GM19324 (cell line): ENCODE measurements around the gene RIMKLB.
A peak's percentile ranks its signal among the peaks of the same experiment; 100 is the strongest.

Source experiments
- ATAC-seq: cut with Tn5 transposase; IDR thresholded peaks from one replicate; pipeline ENCODE4 v1.9.1; 2021; ENCODE audit warnings: mild to moderate bottlenecking, moderate library complexity; ENCODE audit not compliant: unreplicated experiment, low FRiP score

RIMKLB gene, protein sequence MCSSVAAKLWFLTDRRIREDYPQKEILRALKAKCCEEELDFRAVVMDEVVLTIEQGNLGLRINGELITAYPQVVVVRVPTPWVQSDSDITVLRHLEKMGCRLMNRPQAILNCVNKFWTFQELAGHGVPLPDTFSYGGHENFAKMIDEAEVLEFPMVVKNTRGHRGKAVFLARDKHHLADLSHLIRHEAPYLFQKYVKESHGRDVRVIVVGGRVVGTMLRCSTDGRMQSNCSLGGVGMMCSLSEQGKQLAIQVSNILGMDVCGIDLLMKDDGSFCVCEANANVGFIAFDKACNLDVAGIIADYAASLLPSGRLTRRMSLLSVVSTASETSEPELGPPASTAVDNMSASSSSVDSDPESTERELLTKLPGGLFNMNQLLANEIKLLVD

DNA sequence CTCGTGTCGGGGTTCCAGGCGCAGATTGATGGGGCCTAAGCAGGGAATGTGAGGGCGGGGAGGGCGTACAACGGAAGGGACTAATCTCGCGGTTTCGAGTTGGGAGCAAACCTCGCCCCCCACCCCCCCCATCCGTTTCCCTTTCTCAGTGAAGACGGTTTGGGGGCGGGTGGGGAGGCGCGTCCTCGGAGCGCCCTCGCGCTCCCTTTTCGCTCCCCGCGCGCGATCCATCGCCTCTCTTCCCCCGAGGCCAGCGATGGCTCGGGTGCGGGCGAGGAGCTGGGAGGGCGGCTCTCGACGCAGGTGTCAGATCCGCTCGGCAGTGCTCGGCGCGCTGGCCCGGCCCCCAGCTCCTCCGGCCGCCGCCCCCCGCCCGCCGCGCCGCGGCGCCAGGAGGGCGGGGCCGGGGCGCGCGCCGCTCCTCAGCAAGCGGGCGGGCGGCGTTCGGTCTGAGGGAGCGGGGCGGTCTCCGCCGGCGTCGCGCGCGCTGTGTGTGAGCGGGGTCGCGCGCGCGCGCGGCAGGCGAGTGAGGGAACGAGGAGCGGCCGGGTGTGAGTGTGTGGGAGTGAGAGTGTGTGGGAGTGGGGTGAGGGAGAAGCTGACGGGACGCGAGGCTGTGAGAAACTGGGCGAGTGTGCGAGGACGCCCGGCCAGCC is at the start of gene RIMKLB:
RIMKLB (plus strand) TSS at position 516 of the 656 bp plus-strand sequence. CDS start 15,876 bp downstream, outside the sequence.
- peak; percentile 86 for ATAC-seq

DNA sequence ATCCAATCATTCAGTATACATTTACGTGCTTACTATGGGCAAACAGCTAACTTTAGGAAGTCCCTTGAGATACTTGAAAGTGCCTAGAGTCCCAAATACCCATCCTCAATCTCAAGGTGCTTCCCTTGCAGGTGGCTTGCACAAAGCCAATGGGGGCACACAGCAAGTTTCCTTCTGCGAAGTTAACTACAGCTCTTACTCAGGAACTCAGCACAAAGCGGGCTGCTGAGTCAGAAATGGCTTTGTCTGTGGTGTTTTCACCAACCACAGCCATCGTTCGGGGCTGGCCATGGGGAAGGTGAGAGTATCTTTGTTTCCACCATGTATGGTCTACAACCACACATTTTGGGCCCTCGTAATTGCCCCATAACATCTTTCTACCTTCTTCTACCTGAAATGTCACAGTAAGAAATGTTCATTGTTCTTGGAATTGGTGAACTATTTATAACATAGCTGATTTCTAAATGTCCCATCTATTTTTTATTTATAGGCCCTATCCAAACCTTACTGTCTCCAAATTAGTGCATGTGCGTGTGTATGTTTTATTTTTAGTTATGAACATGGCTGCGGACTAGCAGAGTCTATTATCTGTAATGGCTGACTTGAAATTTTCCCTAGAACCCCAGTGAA is 49.1 kb upstream of the RIMKLB start:
- peak; percentile 57 for ATAC-seq

DNA sequence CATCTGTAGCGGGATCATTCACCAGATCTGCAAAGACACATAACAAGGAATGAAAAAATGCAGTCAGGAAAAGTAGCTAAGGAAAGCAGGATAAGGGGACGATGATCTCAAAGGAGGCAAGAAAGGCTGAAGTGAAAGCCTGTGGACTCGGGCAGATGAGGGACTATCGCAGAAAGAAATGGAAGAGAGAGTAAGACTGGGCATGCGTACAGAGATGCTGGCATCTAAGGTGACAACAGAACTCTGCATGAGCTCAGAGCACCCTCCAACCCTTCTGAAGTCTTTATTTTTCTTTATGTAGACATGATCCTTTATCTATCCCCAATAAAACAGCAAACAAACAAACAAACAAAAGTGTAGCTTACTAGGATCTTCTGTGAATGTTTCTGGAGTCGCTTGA is 42.4 kb upstream of the RIMKLB start:
- no peak for ATAC-seq

DNA sequence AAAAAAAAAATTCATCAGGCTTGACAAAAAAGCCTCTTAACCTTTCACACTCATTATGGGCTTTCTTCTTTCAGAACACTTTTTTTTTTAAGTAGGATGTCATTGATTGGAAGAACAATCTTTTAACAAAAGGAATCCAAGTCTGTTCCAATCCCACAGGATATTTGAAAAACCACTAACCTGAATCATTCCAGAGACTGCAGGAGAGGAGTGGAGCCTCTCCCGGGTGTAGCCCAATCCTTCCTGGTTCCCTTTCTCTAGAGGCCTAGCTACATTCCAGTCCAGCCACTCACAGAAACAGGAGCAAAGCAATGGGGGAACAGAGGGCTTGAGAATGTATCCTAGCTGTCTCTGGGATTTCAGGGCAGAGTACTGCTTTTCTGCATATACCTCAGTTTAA is 39.4 kb upstream of the RIMKLB start:
- ATAC-seq = no peak

DNA sequence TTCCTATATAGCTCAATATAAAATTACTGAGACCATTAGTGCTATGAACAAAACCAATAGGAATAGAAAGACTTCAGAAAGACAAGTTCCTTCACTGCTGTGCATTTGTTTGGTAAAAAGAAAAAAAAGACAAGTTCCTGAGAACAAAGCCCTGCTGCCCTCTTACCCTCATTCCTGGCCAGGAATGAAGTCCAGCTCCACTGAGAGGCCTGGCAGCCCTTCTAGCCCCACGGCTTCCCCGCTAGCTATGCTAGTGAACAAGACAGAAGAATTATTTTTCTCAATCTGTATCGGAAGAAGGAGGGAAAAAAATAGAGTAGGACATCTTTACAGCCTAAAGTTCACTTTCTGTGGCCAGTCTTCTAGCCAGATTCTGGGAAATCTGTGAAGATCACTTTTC is 36.8 kb upstream of the RIMKLB start:
- no peak for ATAC-seq

DNA sequence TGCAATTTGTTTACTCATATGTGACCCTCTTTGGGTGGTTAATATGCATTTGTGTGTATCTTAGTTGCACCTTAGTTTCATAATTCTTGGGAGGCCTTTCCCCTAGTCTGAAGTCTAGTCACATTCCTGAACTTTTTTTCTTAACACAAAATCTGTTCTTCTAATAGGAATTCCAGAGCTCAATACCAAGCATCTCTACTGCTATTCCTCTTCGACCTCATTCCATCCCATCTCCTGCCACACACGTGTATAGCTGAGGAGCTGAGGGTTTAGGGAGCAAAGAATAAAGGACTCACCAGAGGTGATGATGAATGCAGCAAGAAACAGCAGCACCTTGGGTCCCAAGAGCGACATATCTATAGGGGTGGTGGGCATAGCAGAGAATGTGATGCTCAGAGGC is 36.0 kb upstream of the RIMKLB start:
- ATAC-seq = no peak

DNA sequence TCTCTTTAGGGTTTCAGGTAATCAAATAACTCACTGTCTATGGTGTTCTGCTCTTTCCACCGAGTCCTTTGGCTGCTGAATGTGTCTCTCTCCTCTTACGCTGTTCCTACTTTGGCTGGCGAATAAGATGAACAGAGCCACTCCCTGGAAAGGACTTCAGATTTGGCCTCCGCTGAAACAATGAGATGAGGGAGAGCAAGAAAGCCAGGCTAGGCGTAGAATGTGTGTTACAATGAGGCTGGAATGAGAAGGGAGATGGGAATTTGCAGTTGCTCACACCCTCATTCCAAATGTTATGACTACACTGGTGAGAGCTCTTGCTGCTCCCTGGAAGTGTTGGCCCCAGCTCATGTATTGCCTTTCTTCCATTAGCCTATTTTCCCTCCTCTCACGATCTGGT is 35.2 kb upstream of the RIMKLB start, which contains the start of gene MFAP5:
MFAP5 (minus strand) TSS at position 234 of the 400 bp plus-strand sequence. CDS start 722 bp downstream, outside the sequence.
- ATAC-seq = no peak

DNA sequence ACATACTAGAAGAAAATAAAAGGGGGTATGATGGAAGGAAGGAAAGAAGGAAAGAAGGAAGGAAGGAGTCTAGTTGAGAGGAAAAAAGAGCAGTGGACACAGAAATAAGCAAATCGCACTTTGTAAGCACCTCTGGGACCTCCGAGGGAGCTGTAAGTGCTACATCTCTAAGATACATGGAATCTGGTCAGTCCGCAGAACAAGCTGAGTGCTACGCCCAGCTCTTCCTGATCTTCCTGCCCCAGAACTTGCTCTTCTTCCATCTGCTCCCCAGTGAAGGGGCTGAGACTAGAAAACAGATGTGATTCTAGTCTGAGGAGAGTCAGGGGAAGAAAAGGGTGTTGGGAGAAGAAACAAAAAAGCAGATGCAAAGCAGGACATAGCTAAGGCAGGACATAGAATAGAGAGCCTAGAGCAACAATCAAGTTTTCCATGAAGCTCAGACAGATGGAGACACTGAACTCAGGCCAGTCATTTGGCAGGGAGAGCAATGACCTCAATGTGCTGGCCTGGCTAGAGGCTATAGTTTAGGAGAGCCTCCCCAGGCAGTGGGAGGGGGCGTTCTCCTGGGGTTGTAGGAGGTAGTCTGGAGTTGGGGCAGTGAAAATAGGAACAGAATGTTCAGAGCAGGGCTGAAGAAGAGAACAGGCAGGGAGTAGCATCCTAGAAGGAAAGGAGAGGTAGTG is 33.4 kb upstream of the RIMKLB start:
- no peak for ATAC-seq

DNA sequence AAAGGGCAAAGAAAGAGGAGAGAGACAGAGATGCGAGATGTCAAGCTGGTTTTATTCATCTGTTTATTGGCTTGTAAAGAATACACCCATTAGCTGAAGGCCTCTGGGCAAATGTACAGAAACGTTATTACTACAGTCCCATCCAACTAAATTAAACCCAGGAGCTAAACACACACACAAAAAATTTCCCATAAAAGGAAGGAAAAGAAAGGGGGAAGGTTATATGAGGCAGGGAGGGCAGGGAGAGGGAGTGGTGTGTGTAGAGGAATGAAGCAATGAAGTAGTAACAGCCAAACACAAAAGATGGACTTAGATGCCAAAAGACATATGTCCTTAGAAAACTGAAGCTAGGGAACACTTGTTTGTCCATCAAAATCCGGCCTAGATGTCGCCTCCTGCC is 32.0 kb upstream of the RIMKLB start:
- no peak for ATAC-seq

DNA sequence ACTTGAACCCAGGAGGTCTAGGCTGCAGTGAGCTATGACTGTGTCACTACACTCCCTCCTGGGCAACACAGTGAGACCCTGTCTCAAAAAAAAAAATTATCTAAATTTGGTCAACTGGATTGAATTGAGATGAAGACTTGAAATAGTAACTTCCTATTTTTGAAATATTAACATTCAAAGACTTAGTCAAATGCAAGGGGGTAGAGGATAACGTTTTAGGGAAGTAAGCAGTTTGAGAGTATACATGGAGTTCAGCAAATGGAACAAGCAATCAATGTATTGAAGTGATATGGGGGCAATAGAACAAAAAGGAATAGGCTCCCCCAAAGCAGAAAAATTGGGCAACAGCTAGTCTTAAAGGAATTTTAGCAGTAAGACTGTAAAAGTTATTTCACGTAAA is 30.5 kb upstream of the RIMKLB start:
- ATAC-seq = no peak

DNA sequence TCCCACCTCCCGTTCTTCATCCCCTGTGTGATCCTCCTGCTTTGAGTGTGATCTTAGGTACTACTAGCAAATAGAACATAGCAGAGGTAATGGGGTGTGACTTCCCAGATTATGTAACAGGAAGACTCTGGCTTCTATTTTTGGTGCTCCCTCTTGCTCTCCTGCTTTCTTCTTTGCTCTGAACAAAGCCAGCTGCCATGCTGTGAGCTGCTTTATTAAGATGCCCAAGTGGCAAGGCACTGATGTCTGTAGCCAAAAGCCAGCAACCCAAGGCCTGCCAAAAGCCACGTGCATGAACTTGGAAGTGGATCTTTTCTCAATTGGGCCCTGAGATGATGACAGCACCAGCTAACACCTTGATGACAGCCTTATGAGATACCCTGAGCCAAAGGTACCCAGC is 29.4 kb upstream of the RIMKLB start:
- ATAC-seq = no peak

DNA sequence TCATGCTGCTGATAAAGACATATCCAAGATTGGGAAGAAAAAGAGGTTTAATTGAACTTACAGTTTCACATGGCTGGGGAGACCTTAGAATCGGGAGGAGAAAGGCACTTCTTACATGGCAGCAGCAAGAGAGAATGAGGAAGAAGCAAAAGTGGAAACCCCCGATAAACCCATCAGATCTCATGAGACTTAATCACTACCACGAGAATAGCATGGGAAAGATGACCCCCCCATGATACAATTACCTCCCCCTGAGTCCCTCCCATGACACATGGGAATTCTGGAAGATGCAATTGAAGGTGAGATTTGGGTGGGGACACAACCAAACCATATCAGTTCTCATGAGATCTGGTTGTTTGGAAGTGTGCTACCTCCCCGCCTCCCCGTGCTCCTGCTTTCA is 25.4 kb upstream of the RIMKLB start:
- ATAC-seq = no peak

DNA sequence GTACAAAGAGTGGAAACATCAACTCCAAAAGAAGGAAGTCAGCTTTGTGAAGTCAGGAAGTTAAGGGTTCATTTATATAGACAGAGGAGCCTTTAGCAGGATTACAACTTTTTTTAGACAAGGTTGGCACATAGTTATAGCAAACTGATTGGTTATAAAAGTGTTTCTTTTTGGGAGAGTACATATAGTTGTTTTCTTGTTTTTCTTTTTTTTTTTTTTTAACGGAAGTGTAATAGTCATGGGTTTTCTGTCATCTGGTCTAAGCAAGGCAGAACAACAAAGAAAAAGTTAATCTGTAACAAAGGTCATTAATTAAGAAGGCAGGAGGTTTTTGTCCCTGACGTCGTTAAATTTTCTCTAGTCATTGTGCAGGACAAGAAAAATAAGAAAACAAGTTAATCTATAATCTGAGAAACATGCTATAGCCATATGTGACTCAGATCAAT is 22.2 kb upstream of the RIMKLB start:
- ATAC-seq = no peak

DNA sequence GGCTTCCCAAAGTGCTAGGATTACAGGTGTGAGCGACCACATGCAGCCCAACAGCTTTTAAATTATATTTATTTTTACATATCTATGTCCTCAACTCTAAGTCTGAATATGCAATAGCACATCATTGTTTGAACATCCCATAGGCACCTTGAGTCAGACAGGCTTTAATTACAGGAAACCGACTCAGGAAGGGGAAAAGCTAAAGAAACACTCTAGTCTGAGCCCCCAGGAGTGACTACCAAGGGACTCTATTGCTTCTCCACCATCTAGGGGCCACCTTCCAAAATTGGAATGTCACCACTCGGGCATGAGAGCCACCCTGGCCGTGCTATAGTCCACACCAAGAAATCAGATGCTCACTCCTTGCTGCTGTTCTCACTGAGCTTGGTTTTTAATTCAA is 21.1 kb upstream of the RIMKLB start:
- no peak for ATAC-seq

DNA sequence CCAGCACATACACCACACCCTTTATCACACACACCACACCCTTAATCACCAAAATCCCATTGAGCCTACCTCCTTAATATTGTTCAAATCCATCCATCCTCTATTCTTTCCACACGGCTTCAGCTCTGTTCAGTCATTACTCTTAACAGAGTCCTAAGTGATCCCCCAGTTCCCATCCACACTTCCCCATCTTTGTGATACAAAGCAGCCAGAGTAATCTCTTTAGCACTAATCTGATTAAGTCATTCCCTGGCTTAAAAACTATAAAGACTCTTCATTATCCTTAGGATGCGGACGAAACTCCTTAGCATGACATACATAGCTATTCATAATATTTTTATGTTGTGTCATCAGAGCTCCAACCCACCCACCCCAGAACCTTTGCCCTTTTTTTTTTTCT is 20.4 kb upstream of the RIMKLB start:
- no peak for ATAC-seq

DNA sequence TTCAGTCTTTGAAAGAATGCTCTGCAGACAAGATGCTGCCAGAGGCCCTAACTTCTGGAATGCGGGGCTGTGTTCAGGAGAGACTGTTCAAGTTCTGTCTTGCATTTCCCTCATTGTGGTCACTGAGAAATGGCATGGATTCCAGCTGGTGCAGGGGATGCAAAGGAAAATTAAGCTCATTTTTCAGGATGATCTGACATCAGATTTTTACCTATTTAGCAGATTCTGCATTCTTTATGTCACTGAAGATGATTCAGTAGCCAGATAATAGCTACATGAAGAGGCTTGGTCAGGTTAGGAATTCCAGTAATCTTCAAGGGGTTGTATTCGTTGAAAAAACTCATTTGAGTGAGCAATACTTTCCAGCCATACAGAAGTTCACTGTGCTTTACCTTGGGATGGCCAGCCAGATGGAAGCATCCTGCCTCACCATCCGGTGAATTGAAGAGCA is 19.1 kb upstream of the RIMKLB start:
- no peak for ATAC-seq

DNA sequence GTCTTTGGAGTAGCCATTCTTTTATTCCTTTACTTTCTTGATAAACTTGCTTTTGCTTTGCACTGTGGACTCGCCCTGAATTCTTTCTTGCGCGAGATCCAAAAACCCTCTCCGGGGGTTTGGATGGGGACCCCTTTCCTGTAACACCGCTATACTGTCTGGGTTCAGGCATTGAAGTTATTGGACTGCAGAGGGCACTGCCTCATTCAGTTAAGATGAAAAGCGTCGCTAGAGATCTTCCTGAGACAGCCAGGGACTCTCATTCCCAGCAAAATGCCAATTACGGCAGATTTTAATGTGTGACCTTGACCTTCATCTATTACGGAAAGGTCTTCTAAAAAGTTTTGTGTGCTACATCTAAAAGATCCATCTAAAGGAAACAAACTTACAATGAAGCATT is 17.3 kb upstream of the RIMKLB start:
- no peak for ATAC-seq

DNA sequence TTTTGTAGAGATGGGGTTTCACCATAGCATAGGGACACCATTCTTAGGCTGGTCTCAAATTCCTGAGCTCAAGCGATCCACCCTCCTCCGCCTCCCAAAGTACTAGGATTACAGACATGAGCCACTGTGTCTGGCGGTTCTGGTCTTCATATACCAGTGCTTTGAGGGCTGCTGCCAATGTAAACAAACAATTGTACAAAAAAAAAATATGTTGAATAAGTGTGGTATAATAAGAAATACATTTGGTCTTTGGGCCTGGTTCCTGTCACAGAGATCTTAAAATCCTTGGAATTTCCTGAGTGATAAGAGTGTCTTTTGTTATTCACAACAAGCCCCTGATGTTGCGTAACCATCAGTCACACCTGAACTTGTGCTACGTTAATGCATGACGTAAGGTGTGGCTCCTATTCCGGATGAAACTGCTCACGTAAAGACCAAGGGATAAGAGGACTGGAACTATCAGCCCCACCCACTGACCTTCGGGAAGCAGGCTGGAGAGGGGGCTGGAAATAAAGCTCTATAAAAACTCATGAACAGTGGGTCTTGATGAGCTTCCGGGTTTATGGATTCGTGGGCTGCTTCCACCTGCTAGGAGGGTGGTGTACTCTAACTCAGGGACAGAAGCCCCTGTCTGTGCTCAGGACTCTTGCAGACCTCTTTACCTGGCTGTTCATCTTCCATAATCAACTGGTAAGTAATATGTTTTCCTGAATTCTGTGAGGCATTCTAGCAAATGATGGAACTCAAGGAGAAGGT is 16.5 kb upstream of the RIMKLB start:
- ATAC-seq = no peak

DNA sequence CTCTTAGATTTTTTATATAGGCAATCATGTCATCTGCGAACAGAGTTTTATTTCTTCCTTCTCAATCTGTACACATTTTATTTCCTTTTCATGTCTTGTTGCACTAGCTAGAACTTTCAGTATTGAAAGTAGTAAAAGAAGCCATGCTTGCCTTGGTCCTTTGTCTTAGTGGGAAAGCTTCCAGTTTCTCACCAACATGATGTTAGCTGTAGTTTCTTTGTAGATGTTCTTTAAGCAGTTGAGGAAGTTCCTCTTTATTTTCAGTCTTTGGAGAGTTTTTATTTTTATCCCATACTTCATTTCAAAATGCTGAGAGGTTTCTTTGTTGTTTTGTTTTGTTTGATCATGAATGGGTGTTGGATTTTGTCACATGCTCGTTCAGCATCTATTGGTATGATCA is 12.7 kb upstream of the RIMKLB start:
- ATAC-seq = no peak
